Transverse colon (tissue), 4 donors: ENCODE results near the gene MID1. TPM values are rescaled to one million over a fixed set of nuclear protein-coding genes. Genes with fewer than 3 reads are reported as not detected.

Source experiments
- DNase-seq: peaks from one replicate; pipeline ENCODE4 v3.0.0-alpha.2; 2019
- H3K27ac ChIP-seq, 4 donors: fragments of 200-600 bp; sonication (generic); 2 replicates each; pipeline ENCODE4 v1.5.1; 2016 to 2018; ENCODE audit warnings: inconsistent platforms in 4 of 4
- H3K27me3 ChIP-seq: fragments of 200-600 bp; sonication (generic); 2 replicates; pipeline ENCODE4 v1.5.1; 2017; ENCODE audit warnings: inconsistent platforms
- H3K36me3 ChIP-seq, 4 donors: fragments of 200-600 bp; sonication (generic); 2 replicates each; pipeline ENCODE4 v1.5.1; 2017 to 2019; ENCODE audit warnings: inconsistent platforms in 4 of 4
- H3K4me1 ChIP-seq, 4 donors: fragments of 200-600 bp; sonication (generic); 2 replicates each; pipeline ENCODE4 v1.5.1; 2017 to 2020; ENCODE audit warnings: inconsistent platforms in 4 of 4
- H3K4me3 ChIP-seq, 4 donors: fragments of 200-600 bp; sonication (generic); 1 replicate in 1 of 4; 2 replicates in 3 of 4; pipeline versions ENCODE4 v1.5.1 to v1.6.1; 2017 to 2019; ENCODE audit warnings: inconsistent platforms in 4 of 4
- H3K9me3 ChIP-seq, 2 donors: fragments of 200-600 bp; sonication (generic); 2 replicates each; pipeline ENCODE4 v1.5.1; 2017 to 2019; ENCODE audit warnings: inconsistent platforms in 2 of 2
- CTCF ChIP-seq, 5 experiments: fragments of 200-600 bp in 3 of 5; fragments of 450-650 bp in 2 of 5; sonication (generic) in 3 of 5; IDR thresholded peaks; 1 replicate in 2 of 5; 2 replicates in 3 of 5; pipeline ENCODE4 v1.5.1; 2016 to 2017; ENCODE audit warnings: antibody characterized with exemption in 5 of 5, inconsistent platforms in 3 of 5, mild to moderate bottlenecking in 2 of 5, moderate library complexity in 1 of 5
- EP300 ChIP-seq: sonication (generic); formaldehyde crosslinking; IDR thresholded peaks from one replicate; pipeline ENCODE4 v1.6.1; 2017; ENCODE audit warnings: antibody characterized with exemption, low read depth
- POLR2A ChIP-seq: fragments of 450-650 bp; IDR thresholded peaks from one replicate; pipeline ENCODE4 v1.6.1; 2016; ENCODE audit warnings: antibody characterized with exemption, mild to moderate bottlenecking, moderate library complexity
- POLR2AphosphoS5 ChIP-seq, 3 donors: sonication (generic); formaldehyde crosslinking; IDR thresholded peaks; one replicate each; pipeline ENCODE4 v1.6.1; 2016; ENCODE audit warnings: antibody characterized with exemption in 3 of 3
- WGBS, 2 donors: methylation state at CpG; one replicate each; pipeline ENCODE4 v1.1.5; 2018; ENCODE audit warnings: low coverage in 1 of 2; 5-methylcytosine and 5-hydroxymethylcytosine counted together
- in situ Hi-C, 4 donors: fragments of 200-750 bp; cut with MboI; loops; one replicate each; pipeline versions ENCODE4 v1.15.0 to v1.15.1; 2017; ENCODE audit warnings: low sequenced_read_pairs in 3 of 4, low pct_ligation_motif_present in 1 of 4, low pct_unique_long_range_greater_than_20kb in 1 of 4
- intact Hi-C: fragments of 100-400 bp; cut with DNase I; formaldehyde crosslinking; loops from one replicate; pipeline ENCODE4 v1.15.1; 2023; ENCODE audit warnings: low total_unique reads
- total RNA-seq, 4 donors: library from RNA; depleted of rRNA; stranded (reverse); fragments of >200 nt; gene quantifications; one replicate each; pipeline ENCODE4 v1.1.0, GENCODE V29; 2016

Gene MID1
- total RNA-seq, 4 donors from 2014 or later = 27.0 to 85.2 (median 37.7) TPM

DNA sequence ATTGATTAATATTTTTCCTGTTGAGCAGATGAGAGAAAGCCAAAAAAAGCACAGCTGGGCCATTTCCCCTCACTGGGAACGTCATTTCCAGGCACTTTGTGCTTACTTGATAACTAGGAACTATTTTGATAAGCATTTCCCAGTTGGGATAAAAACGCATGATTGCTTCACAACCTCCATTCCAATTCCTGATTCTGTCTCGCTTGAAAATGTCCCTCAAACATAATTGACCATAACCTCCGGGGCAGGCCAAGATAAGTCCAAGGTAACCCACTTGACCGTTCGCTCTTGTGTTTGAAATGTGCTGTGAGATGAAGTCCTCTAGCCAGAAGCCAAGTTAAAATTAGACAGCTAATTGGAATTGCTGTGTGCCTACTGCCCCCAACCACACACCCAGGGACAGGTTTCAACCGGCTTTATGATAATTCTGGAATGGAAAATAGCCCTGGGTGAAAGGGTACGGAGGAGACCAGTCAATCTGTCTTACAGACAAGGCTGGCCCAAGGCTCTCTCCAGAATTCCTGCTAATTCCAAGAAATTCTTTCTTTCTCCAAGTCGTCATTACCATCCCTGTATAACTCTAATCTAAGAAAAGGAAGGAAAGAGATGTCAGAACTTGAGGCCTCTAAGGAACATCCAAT, 137.1 kb downstream of the MID1 start:
- H3K27me3 ChIP-seq = no peaks in the 10 kb centered on the region
- H3K36me3 ChIP-seq = no peaks in the 10 kb centered on the region
- no peak for DNase-seq
- TF ChIP-seq POLR2AphosphoS5 (IDR thresholded peaks at IDR 0.05) (no peak), POLR2A (no peak), CTCF (IDR thresholded peaks at IDR 0.05) (no peak), EP300 (no peak)
- WGBS, 2 donors = 67 to 77% methylated on average over 1 to 9 of the region's 9 CpGs
- H3K4me1 ChIP-seq = peaks cover 0 to 3% (median 0%) of the 10 kb centered on the region in 4 donors
- H3K9me3 ChIP-seq = no peaks in the 10 kb centered on the region
- in situ Hi-C loops (no loop called here), intact Hi-C loops (no loop called here)
- H3K4me3 ChIP-seq = no peak overlapping the region
- H3K27ac ChIP-seq = peak overlapping the region; percentile 19 to 49 (median 32)

- in situ Hi-C loops = no loop called here
- TF ChIP-seq POLR2A (no peak), POLR2AphosphoS5 (IDR thresholded peaks at IDR 0.05) (no peak), EP300 (no peak)
- Histone ChIP-seq H3K4me1 (peaks cover 0 to 3% (median 0%) of the 10 kb centered on the region in 4 donors), H3K4me3 (no peak overlapping the region), H3K27ac (no peak overlapping the region), H3K36me3 (no peaks in the 10 kb centered on the region), H3K9me3 (no peaks in the 10 kb centered on the region), H3K27me3 (no peaks in the 10 kb centered on the region)
- intact Hi-C loops = no loop called here
- WGBS, 2 donors = 57 to 68% methylated on average over 1 to 5 of the region's 5 CpGs
- no peak for DNase-seq
Observed at GRCh38 chrX:10482708-10483107, 137.7 kb downstream of the MID1 start.

DNA sequence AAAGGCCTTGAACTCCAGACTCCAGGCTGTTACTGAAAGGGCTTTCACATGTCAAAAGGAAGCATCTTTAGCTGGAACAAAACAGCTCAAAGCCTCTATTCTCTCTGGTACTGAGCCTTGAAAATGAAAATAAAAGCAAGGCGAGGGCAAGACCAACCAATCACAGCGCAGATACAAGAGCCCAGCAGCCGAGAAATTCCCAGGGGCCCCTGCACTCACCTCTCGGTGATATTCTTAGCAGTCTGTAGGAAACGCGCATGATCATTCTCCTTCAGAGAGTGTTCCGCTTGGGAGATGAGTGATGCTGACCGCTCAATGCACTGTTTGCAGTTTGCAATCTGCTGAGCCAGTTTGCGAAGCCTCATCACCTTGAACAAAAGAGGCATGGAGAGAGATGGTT, 138.1 kb downstream of the MID1 start:
- intact Hi-C loops (no loop called here), in situ Hi-C loops (no loop called here)
- H3K36me3 ChIP-seq = no peaks in the 10 kb centered on the region
- H3K4me1 ChIP-seq = peaks cover 0 to 3% (median 0%) of the 10 kb centered on the region in 4 donors
- TF ChIP-seq CTCF (IDR thresholded peaks at IDR 0.05) (no peak), POLR2A (no peak), EP300 (no peak), POLR2AphosphoS5 (IDR thresholded peaks at IDR 0.05) (no peak)
- 82% methylated on average over 9 of the region's 9 CpGs; no CpG with 5 or more reads in 1 of the 2 donors for WGBS, 2 donors
- H3K27me3 ChIP-seq = no peaks in the 10 kb centered on the region
- H3K27ac ChIP-seq = no peak overlapping the region
- no peak overlapping the region for H3K4me3 ChIP-seq
- H3K9me3 ChIP-seq = no peaks in the 10 kb centered on the region
- DNase-seq = no peak

DNA sequence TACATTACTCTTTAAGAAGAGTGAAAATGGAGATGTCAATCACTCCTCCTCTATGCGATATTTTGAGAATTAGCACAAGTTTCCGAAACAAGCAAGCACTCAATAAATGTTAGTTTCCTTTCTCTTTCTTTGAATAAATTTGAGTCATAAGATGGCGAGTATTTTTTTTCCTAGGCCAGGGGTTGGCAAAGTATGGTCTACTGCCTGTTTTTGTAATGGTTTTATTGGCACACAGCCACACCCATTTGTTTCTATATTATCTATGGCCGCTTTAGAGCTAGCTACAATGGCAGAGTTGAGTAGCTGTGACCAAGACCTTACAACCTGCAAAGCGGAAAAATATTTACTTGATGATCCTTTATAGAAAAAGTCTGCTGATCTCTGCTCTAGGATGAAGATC, 139.5 kb downstream of the MID1 start:
- WGBS, 2 donors = 90 to 100% methylated on average over 2 to 5 of the region's 5 CpGs
- peaks cover 0 to 3% (median 0%) of the 10 kb centered on the region in 4 donors for H3K4me1 ChIP-seq
- in situ Hi-C loops = no loop called here

More for the DNA sequence above, 139.5 kb downstream of the MID1 start:
- no peak overlapping the region for H3K27ac ChIP-seq
- intact Hi-C loops = no loop called here
- no peak for DNase-seq
- no peak overlapping the region for H3K4me3 ChIP-seq
- TF ChIP-seq CTCF (IDR thresholded peaks at IDR 0.05) = no peak
- no peak for TF ChIP-seq EP300
- TF ChIP-seq POLR2A = no peak
- no peak for TF ChIP-seq POLR2AphosphoS5 (IDR thresholded peaks at IDR 0.05)
- no peaks in the 10 kb centered on the region for H3K9me3 ChIP-seq
- H3K36me3 ChIP-seq = no peaks in the 10 kb centered on the region
- no peaks in the 10 kb centered on the region for H3K27me3 ChIP-seq
